MCF 10A (cell line): ENCODE data around the gene HMG20B. TPM values are rescaled to one million over a fixed set of nuclear protein-coding genes. Genes with fewer than 3 reads are reported as not detected.

Experiments used
- BruUV-seq: library from RNA; stranded (reverse); fragments of 400-500 nt; replicated peaks from 2 replicates; lab custom pipeline; 2021; lab: Mats Ljungman, UMichigan
- CTCF ChIA-PET: fragments of 300-600 bp; sonication (Branson Sonifier 250); formaldehyde crosslinking; extraction: SDS; loops from one replicate; lab custom pipeline; 2021; ENCODE audit warnings: antibody characterized with exemption, inconsistent platforms; lab: Yijun Ruan, JAX
- POLR2A ChIA-PET: fragments of 300-600, 350-650 bp; sonication (Branson Sonifier 250); formaldehyde crosslinking; extraction: SDS; loops from one replicate; lab custom pipeline; 2020; ENCODE audit warnings: antibody characterized with exemption, inconsistent platforms; lab: Yijun Ruan, JAX
- DNase-seq: peaks from one replicate; pipeline ENCODE4 v3.0.0-alpha.2; 2018; ENCODE audit not compliant: unreplicated experiment
- H3K27ac Mint-ChIP-seq: one replicate; pipeline ENCODE4 v1.8.0; 2022; ENCODE audit warnings: mild to moderate bottlenecking, low read depth, mixed read lengths; ENCODE audit not compliant: unreplicated experiment
- H3K27me3 Mint-ChIP-seq: one replicate; pipeline ENCODE4 v1.8.0; 2022; ENCODE audit warnings: mixed read lengths; ENCODE audit not compliant: insufficient read depth, unreplicated experiment
- H3K36me3 Mint-ChIP-seq: one replicate; pipeline ENCODE4 v1.8.0; 2022; ENCODE audit warnings: mild to moderate bottlenecking, moderate library complexity, mixed read lengths; ENCODE audit not compliant: insufficient read depth, unreplicated experiment
- H3K4me1 Mint-ChIP-seq: one replicate; pipeline ENCODE4 v1.8.0; 2022; ENCODE audit warnings: mixed read lengths; ENCODE audit not compliant: insufficient read depth, unreplicated experiment
- H3K4me3 Mint-ChIP-seq: one replicate; pipeline ENCODE4 v1.8.0; 2022; ENCODE audit warnings: mild to moderate bottlenecking, moderate library complexity, mixed read lengths; ENCODE audit not compliant: unreplicated experiment
- H3K9me3 Mint-ChIP-seq: one replicate; pipeline ENCODE4 v1.8.0; 2022; ENCODE audit warnings: mixed read lengths; ENCODE audit not compliant: unreplicated experiment
- CTCF ChIP-seq: fragments of 200-600 bp; IDR thresholded peaks from one replicate; pipeline ENCODE4 v1.8.0; 2022; ENCODE audit warnings: antibody characterized with exemption, mild to moderate bottlenecking; ENCODE audit not compliant: unreplicated experiment
- intact Hi-C: fragments of 100-400 bp; cut with micrococcal nuclease; formaldehyde crosslinking; loops from 2 replicates; pipeline ENCODE4 v1.14.1; 2022
- total RNA-seq: library from RNA; stranded (reverse); gene quantifications from 2 replicates; pipeline ENCODE4 v1.2.3, GENCODE V29; 2022

Gene HMG20B
- total RNA-seq, 1 experiment from 2014 or later = 64.7 TPM

- ChIA-PET CTCF (no interaction called here), POLR2A (no interaction called here)
- no peak for DNase-seq
- no peaks in the 10 kb centered on the region for H3K27me3 Mint-ChIP-seq
- TF ChIP-seq CTCF = no peak
- BruUV-seq = no TSS peak
- H3K36me3 Mint-ChIP-seq = no peaks in the 10 kb centered on the region
- H3K4me1 Mint-ChIP-seq = peaks cover 9% of the 10 kb centered on the region
- H3K4me3 Mint-ChIP-seq = no peak overlapping the region
- no peaks in the 10 kb centered on the region for H3K9me3 Mint-ChIP-seq
- H3K27ac Mint-ChIP-seq = no peak overlapping the region
- intact Hi-C loops = no loop called here
Measured at GRCh38 chr19:3604987-3605343, 32.2 kb downstream of the HMG20B start.

GRCh38 chr19:3605361-3605760, 32.6 kb downstream of the HMG20B start:
- no peak for DNase-seq
- ChIA-PET CTCF (no interaction called here), POLR2A (no interaction called here)
- no peak for TF ChIP-seq CTCF
- H3K27ac Mint-ChIP-seq = no peak overlapping the region
- H3K27me3 Mint-ChIP-seq = no peaks in the 10 kb centered on the region
- no TSS peak for BruUV-seq
- H3K9me3 Mint-ChIP-seq = no peaks in the 10 kb centered on the region
- H3K36me3 Mint-ChIP-seq = no peaks in the 10 kb centered on the region
- H3K4me1 Mint-ChIP-seq = peaks cover 9% of the 10 kb centered on the region
- intact Hi-C loops = no loop called here
- no peak overlapping the region for H3K4me3 Mint-ChIP-seq

GRCh38 chr19:3605770-3606169, 33.0 kb downstream of the HMG20B start:
- CTCF ChIA-PET = no interaction called here
- no peaks in the 10 kb centered on the region for H3K27me3 Mint-ChIP-seq
- peaks cover 9% of the 10 kb centered on the region for H3K4me1 Mint-ChIP-seq
- H3K27ac Mint-ChIP-seq = no peak overlapping the region
- no peaks in the 10 kb centered on the region for H3K9me3 Mint-ChIP-seq
- POLR2A ChIA-PET = no interaction called here
- DNase-seq = no peak
- intact Hi-C loops = no loop called here
- H3K36me3 Mint-ChIP-seq = no peaks in the 10 kb centered on the region
- TF ChIP-seq CTCF = no peak
- H3K4me3 Mint-ChIP-seq = no peak overlapping the region
- no TSS peak for BruUV-seq

- CTCF ChIA-PET = no interaction called here
- H3K36me3 Mint-ChIP-seq = no peaks in the 10 kb centered on the region
- no peak overlapping the region for H3K27ac Mint-ChIP-seq
- BruUV-seq = no TSS peak
- H3K9me3 Mint-ChIP-seq = no peaks in the 10 kb centered on the region
- DNase-seq = no peak
- no peak for TF ChIP-seq CTCF
- POLR2A ChIA-PET = no interaction called here
- no peaks in the 10 kb centered on the region for H3K27me3 Mint-ChIP-seq
- peaks cover 9% of the 10 kb centered on the region for H3K4me1 Mint-ChIP-seq
- no peak overlapping the region for H3K4me3 Mint-ChIP-seq
- intact Hi-C loops = no loop called here
Measured at GRCh38 chr19:3606174-3606689, 33.5 kb downstream of the HMG20B start.
